Epithelial cell of esophagus (primary cell): ENCODE results near the gene LCN9.

Source experiments
- DNase-seq: peaks from one replicate; pipeline ENCODE4 v3.0.0; 2010; ENCODE audit warnings: low read depth
- H3K4me3 ChIP-seq: 2 replicates; pipeline ENCODE4 v1.5.1; 2011; ENCODE audit warnings: mild to moderate bottlenecking, low read length, control low read depth
- CTCF ChIP-seq: IDR thresholded peaks from 2 replicates; pipeline ENCODE4 v1.5.1; 2011; ENCODE audit warnings: low read depth, mild to moderate bottlenecking, low read length, control low read depth, inconsistent platforms; ENCODE audit not compliant: insufficient read depth; ENCODE audit errors: missing control alignments

LCN9 gene

GRCh38 chr9:135662758-135663450 is at the start of gene LCN9:
Gene LCN9, plus strand, starts transcription at chr9:135663309. Its CDS starts 13 bp downstream, at chr9:135663322.
- no peak for TF ChIP-seq CTCF
- DNase-seq, result no peak
- no peak within 1 kb of the TSS for H3K4me3 ChIP-seq

GRCh38 chr9:135613946-135614805 is 48.9 kb upstream of the LCN9 start:
- no peak overlapping the region for H3K4me3 ChIP-seq
- TF ChIP-seq CTCF, result no peak
- DNase-seq, result no peak

- DNase-seq, result no peak
- no peak for TF ChIP-seq CTCF
- H3K4me3 ChIP-seq, result no peak overlapping the region
These were observed 48.1 kb upstream of the LCN9 start for GRCh38 chr9:135614821-135615665.

- DNase-seq, result no peak
- no peak for TF ChIP-seq CTCF
- H3K4me3 ChIP-seq, result no peak overlapping the region
These were observed 47.2 kb upstream of the LCN9 start for GRCh38 chr9:135615666-135616618.

GRCh38 chr9:135616619-135617537 is 46.2 kb upstream of the LCN9 start:
- DNase-seq, result no peak
- no peak overlapping the region for H3K4me3 ChIP-seq
- no peak for TF ChIP-seq CTCF
